ENCODE measurements around the gene RPL31. TPM values are rescaled to one million over a fixed set of nuclear protein-coding genes. Genes with fewer than 3 reads are reported as not detected.
A peak's percentile ranks its signal among the peaks of the same experiment; 100 is the strongest.

RPL31 gene
- total and polyA plus RNA-seq, 2 experiments from 2014 or later, result 1,256 to 1,571 TPM

DNA sequence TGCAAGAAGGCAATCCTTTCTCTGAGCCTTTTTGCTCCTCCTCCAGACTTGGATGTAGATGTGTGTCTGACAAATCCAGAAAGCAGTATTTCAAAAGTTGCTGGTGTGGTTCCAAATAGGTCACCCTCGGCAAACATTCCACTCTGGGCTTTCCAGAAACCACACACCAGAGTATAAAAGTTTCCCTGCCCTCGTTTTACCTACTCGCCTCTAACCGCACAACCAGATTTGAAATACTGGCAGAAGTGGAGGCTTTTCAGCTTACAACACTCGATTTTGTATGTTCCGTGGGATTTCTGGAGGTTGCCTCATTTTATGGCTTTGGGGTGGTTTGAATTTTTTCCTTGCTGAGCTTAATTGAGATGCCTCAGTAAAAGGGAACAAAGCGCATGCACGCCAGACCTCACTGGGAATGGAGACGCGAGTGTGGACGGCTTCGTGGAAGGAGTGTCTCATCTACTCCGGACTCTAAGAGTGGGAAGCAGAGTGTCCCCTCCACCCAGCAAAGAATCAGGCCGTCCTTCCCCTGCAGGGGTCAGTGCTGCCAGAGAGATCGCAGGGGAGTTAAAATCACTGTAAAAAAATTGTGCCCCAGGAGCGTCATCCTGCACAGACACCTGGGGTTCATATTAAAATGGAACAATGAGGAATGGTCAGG is 44.0 kb upstream of the RPL31 start:
- TF ChIP-seq EZH2 (IDR thresholded peaks at IDR 0.05; ENCODE audit: borderline replicate concordance), result no peak
- no peak for TF ChIP-seq EZH2phosphoT487 (IDR thresholded peaks at IDR 0.05; ENCODE audit: low read depth, severe bottlenecking, unreplicated experiment)
- TF ChIP-seq, protein P1, sequence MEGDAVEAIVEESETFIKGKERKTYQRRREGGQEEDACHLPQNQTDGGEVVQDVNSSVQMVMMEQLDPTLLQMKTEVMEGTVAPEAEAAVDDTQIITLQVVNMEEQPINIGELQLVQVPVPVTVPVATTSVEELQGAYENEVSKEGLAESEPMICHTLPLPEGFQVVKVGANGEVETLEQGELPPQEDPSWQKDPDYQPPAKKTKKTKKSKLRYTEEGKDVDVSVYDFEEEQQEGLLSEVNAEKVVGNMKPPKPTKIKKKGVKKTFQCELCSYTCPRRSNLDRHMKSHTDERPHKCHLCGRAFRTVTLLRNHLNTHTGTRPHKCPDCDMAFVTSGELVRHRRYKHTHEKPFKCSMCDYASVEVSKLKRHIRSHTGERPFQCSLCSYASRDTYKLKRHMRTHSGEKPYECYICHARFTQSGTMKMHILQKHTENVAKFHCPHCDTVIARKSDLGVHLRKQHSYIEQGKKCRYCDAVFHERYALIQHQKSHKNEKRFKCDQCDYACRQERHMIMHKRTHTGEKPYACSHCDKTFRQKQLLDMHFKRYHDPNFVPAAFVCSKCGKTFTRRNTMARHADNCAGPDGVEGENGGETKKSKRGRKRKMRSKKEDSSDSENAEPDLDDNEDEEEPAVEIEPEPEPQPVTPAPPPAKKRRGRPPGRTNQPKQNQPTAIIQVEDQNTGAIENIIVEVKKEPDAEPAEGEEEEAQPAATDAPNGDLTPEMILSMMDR (IDR thresholded peaks at IDR 0.05; ENCODE audit: poor library complexity), result no peak
- Histone ChIP-seq H3K4me3 (no peak overlapping the region), H3K36me3 (replicated peaks; ENCODE audit: insufficient read depth, low read depth) (no peaks in the 10 kb centered on the region), H2AFZ (no peak overlapping the region), H3K4me1 (ENCODE audit: insufficient read depth) (no peaks in the 10 kb centered on the region), H3K4me2 (no peak overlapping the region), H3K79me2 (no peaks in the 10 kb centered on the region), H3K9me3 (ENCODE audit: low read depth) (no peaks in the 10 kb centered on the region), H3K9me2 (replicated peaks; ENCODE audit: insufficient read depth) (no peaks in the 10 kb centered on the region), H3K27me3 (no peaks in the 10 kb centered on the region), H3K27ac (no peak overlapping the region), H4K20me1 (ENCODE audit: insufficient read depth, poor library complexity, severe bottlenecking) (no peaks in the 10 kb centered on the region)
- WGBS (ENCODE audit: low lambda C conversion rate, missing lambda C conversion rate), result 82% methylated on average over 16 of the region's 16 CpGs
- peak; percentile 29 for DNase-seq (ENCODE audit: low spot score)

DNA sequence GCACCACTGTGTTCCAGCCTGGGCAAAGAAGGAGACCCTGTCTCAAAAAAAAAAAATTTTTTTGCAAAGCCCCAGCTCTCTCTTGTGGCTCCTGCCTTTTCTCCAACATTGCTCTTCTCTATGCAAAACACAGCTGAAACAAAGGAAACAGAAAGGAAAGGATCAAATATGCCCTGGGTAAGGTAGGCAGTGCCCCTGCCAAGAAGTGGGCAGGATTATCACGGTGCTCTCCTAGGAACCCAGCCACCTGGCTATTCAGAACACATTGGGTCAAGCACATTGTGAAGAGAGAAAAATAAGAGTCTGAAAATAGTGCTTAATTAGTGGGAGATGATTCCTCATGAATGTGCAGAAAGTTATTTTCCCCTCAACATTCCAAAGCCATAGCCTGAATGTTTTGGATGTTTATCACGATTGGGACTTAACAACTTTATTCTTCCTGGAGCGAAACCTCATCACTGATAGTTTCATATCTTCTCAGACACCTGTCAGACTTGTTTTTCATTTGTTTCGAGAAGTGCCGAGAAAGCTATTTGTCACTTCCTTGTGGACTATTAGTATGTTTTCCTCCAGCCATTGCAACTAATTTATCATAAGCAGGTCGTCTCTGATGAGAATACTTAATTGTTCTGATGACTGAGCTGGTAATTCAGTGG is 42.7 kb upstream of the RPL31 start:
- Histone ChIP-seq H2AFZ (no peak overlapping the region), H3K9me3 (ENCODE audit: low read depth) (no peaks in the 10 kb centered on the region), H3K9me2 (replicated peaks; ENCODE audit: insufficient read depth) (no peaks in the 10 kb centered on the region), H3K27me3 (no peaks in the 10 kb centered on the region), H3K36me3 (replicated peaks; ENCODE audit: insufficient read depth, low read depth) (no peaks in the 10 kb centered on the region), H3K4me3 (no peak overlapping the region), H3K27ac (no peak overlapping the region), H4K20me1 (ENCODE audit: insufficient read depth, poor library complexity, severe bottlenecking) (no peaks in the 10 kb centered on the region), H3K4me1 (ENCODE audit: insufficient read depth) (no peaks in the 10 kb centered on the region), H3K4me2 (no peak overlapping the region), H3K79me2 (no peaks in the 10 kb centered on the region)
- TF ChIP-seq EZH2phosphoT487 (IDR thresholded peaks at IDR 0.05; ENCODE audit: low read depth, severe bottlenecking, unreplicated experiment) (no peak), EZH2 (IDR thresholded peaks at IDR 0.05; ENCODE audit: borderline replicate concordance) (no peak)
- TF ChIP-seq, protein P1 (IDR thresholded peaks at IDR 0.05; ENCODE audit: poor library complexity), result no peak
- no peak for DNase-seq (ENCODE audit: low spot score)
- 70% methylated on average over 6 of the region's 6 CpGs for WGBS (ENCODE audit: low lambda C conversion rate, missing lambda C conversion rate)

DNA sequence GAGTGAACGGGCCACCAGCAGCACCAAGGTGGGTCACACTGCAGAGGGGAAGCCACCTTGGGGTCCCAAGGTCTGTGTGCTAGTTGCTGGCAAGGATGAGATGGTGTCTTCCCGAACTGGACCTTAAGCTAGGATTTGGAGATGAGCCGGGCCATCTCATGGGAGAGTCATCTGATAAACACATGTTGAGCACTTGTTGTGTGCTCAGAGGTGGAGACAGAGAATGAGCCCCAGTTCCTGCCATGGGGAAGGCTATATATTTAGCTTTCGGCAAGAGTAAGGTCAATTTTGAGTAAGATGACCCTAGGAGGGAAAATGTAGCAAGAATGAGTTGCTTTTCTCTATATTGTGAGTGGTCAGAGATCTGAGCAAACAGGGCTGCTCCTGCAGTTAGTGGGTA is 41.4 kb upstream of the RPL31 start:
- TF ChIP-seq, protein P1 (IDR thresholded peaks at IDR 0.05; ENCODE audit: poor library complexity), result no peak
- TF ChIP-seq EZH2phosphoT487 (IDR thresholded peaks at IDR 0.05; ENCODE audit: low read depth, severe bottlenecking, unreplicated experiment) (no peak), EZH2 (IDR thresholded peaks at IDR 0.05; ENCODE audit: borderline replicate concordance) (no peak)
- Histone ChIP-seq H3K36me3 (replicated peaks; ENCODE audit: insufficient read depth, low read depth) (no peaks in the 10 kb centered on the region), H3K4me2 (no peak overlapping the region), H3K4me3 (no peak overlapping the region), H3K27me3 (no peaks in the 10 kb centered on the region), H3K9me2 (replicated peaks; ENCODE audit: insufficient read depth) (no peaks in the 10 kb centered on the region), H3K79me2 (no peaks in the 10 kb centered on the region), H3K4me1 (ENCODE audit: insufficient read depth) (no peaks in the 10 kb centered on the region), H4K20me1 (ENCODE audit: insufficient read depth, poor library complexity, severe bottlenecking) (no peaks in the 10 kb centered on the region), H2AFZ (no peak overlapping the region), H3K9me3 (ENCODE audit: low read depth) (no peaks in the 10 kb centered on the region), H3K27ac (no peak overlapping the region)
- DNase-seq (ENCODE audit: low spot score), result no peak
- WGBS (ENCODE audit: low lambda C conversion rate, missing lambda C conversion rate), result 89% methylated on average over 4 of the region's 4 CpGs

Measured in hepatocyte (in vitro differentiated cells).